LNCaP clone FGC (cell line): ENCODE results near the gene SYS1.

ENCODE experiments used
- DNase-seq: peaks from one replicate; pipeline ENCODE4 v3.0.0-alpha.2; 2011; ENCODE audit warnings: low read depth
- H3K4me3 ChIP-seq: 2 replicates; pipeline ENCODE4 v1.5.1; 2011; ENCODE audit warnings: mild to moderate bottlenecking, low read depth, low read length, control low read depth
- CTCF ChIP-seq: IDR thresholded peaks from 2 replicates; pipeline ENCODE4 v1.5.1; 2012; ENCODE audit warnings: mild to moderate bottlenecking; ENCODE audit not compliant: control insufficient read depth, insufficient read depth; ENCODE audit errors: extremely low read depth

The SYS1 gene

GRCh38 chr20:45329497-45330319, 33.2 kb upstream of the SYS1 start:
- TF ChIP-seq CTCF: no peak
- peak; percentile 62 for DNase-seq
- H3K4me3 ChIP-seq: no peak overlapping the region

DNA sequence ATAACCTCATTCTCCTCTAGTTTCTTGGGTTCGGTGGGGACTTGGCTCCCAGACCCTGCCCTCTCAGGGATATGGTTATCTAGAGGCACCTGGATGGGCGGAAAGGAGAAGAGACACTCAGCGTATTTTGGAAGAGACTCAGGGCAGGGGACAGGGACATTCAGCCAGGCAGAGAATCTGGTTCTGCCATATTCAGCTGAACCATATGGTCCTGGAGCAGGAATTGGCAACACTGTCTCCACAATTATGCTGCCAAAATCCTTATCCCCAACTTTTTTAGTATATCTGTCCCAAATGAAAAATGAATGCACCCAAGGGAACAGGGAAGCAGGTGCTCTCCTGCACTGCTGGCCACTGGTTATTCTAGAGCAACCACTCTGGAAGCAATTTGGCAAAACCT, 32.5 kb upstream of the SYS1 start:
- TF ChIP-seq CTCF: no peak
- no peak for DNase-seq
- H3K4me3 ChIP-seq: no peak overlapping the region

DNA sequence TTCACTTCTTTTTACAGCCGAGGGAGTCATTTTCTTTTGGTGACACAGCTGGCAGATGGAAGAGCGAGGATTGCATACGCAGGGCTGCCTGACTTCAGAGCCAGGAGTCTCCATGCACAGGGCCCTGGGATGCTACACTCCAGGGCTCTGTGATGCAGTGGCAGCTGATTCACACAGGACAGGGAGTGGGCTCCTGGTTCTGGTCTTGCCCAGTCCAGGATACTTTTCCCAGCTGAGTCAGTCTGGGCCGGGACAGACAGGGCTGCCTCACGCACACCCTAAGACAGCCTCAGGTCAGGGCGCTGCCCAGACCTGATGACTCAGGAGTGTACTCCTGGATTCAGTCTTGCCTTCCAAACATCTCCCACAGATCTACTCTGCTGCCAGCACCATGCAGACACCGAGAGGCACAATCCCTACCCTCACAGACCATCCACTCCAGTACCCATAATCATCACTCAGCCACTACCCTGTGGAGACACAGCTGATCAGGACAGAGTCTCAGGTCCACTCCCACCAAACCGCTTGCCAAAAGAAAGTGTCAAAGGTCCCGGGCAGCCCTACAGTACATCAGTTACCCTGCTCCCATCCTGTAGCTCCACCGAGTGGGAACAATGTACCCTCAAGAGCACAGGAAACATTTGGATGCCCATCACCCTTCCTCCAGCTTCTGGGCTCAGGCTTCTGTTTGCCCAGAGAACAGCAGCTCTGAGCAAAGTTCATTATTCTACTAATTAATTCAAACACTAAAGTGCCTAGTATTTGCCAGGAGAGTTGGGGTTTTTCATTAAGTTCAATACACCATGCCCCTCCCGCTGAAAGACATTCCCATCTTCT, 26.2 kb upstream of the SYS1 start:
- DNase-seq: no peak
- no peak overlapping the region for H3K4me3 ChIP-seq

GRCh38 chr20:45337367-45338120, 25.4 kb upstream of the SYS1 start:
- no peak for TF ChIP-seq CTCF
- DNase-seq: no peak
- H3K4me3 ChIP-seq: no peak overlapping the region

More for the DNA sequence above, 26.2 kb upstream of the SYS1 start:
- no peak for TF ChIP-seq CTCF

DNA sequence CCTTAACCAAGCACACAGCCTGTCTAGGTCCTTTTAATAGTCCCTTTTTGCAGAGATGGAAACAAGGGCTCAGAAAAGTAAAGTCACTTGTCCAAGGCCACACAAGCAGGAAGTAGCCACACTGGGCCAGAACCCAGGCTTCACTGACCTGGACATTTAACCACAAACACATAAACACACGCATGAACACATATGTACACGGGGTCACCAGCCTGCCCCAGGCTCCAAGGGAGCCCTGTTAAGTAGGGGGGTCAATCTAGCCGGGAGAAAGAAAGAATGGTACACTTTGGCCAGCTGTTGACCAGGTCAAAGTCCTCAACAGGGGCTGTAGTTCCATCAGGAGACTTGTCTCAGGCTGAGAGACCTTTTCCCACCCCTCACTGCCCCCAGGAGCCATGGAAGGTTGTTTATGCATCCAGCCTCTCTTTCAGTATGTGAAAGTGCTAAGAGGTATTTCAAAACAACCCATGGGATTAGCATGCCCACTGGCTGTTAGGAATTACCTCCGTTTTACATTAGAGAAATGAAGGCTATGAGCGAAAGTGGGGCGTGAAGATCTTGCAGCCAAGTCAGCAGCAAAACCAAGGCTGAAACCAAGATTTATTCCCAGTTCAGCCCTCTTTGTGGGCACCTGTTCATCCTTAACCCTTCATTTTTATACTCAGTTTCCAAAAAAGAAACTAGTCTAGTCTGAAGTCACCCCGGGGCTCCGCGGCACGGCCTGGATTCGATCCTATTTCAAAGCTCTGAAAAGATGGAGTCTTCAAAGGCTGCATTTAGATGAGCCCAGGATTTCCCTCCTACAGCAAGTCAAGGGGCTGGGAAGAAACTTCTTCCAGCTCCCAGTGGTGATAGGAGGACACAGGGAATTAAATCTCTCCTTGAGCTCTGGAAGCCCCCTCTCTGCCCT, 24.6 kb upstream of the SYS1 start:
- DNase-seq: no peak
- no peak overlapping the region for H3K4me3 ChIP-seq
- TF ChIP-seq CTCF: no peak

- TF ChIP-seq CTCF: no peak
- H3K4me3 ChIP-seq: no peak overlapping the region
- no peak for DNase-seq
These were observed 23.9 kb upstream of the SYS1 start for GRCh38 chr20:45339084-45339483.
